GM12875 (cell line): ENCODE results near the gene CDH5.

Source experiments
- H3K4me3 ChIP-seq: one replicate; pipeline ENCODE4 v1.5.1; 2011; ENCODE audit warnings: low read depth, low read length, control low read depth
- CTCF ChIP-seq: IDR thresholded peaks from 2 replicates; pipeline ENCODE4 v1.5.1; 2011; ENCODE audit warnings: low read depth, mild to moderate bottlenecking, control low read depth, inconsistent platforms, low read length, moderate library complexity, borderline replicate concordance; ENCODE audit not compliant: insufficient read depth

The CDH5 gene

GRCh38 chr16:66360624-66361324 lies 5.7 kb upstream of the CDH5 start:
- no peak for TF ChIP-seq CTCF

GRCh38 chr16:66361604-66362135 lies 4.8 kb upstream of the CDH5 start:
- TF ChIP-seq CTCF, result no peak
- H3K4me3 ChIP-seq, result no peak overlapping the region

More at GRCh38 chr16:66360624-66361324, 5.7 kb upstream of the CDH5 start:
- H3K4me3 ChIP-seq, result no peak overlapping the region

DNA sequence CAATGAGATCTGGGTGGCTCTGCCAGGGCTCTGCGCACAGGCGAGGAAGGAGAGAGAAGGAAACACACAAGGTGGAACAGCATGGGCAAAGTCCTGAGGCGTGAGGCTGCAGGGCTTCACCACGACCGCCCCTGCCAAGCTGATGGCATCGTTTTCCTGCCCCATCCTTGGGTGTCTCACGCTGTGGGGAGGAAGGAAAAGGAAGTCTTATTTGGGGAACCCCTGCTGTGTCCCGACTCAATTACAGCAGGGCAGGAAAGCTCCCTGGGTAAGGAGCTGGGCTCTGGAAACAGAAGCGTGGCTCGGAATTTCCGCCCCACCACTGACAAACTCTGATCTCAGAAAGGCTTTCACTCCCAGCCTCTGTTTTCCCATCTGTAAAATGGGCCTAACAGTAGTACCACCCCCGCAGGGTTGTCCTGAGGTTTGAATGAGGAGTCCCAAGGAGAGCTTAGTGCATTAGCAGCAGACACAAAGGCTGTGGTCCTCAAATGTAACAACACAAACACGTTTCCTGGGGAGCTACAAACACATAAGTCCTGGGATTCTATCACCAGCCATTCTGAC lies 3.2 kb upstream of the CDH5 start:
- TF ChIP-seq CTCF, result no peak
- no peak overlapping the region for H3K4me3 ChIP-seq

DNA sequence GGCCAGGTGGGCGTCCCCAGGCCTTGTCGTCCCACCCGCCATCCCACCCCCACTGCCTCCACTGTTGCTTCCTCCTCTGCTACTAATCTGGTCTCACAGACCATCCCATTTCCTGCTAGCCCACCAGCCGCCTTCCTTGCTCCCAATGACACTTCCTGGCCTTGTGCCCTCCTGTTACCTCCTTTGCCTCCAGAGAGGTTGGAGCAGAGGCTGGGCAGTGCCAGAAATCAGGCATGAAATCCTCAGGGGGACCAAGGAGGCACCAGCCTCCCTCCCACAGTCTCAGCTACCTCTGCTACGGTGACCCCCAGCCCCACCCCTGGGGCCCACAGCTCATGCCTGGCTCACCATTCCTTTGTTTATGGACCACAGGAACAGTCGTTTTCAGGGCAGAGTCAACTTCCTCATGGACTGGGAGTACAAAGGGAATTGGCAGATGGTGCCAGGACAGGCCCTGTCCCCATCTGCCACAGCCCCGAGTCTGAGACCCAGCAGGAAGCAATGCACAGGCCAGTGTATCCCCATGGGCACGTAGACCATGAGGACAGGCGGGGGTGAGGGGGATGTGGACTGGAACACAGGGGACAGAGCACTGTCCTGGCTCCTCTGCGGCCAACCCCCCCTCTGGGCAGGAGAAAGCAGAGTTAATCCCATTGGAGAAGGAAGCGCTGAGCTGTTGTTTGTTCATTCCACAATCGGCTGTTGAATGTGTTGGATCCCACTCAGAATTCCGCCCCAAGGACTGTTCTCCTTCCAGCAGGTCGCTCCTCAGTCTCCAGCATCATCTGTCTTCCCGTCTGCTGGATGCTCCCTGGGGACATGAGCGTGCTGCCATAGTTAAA lies 2.2 kb upstream of the CDH5 start:
- TF ChIP-seq CTCF, result no peak

GRCh38 chr16:66364959-66365306 lies 1.6 kb upstream of the CDH5 start:
- no peak overlapping the region for H3K4me3 ChIP-seq
- TF ChIP-seq CTCF, result no peak

More for the DNA sequence above, 2.2 kb upstream of the CDH5 start:
- no peak overlapping the region for H3K4me3 ChIP-seq

DNA sequence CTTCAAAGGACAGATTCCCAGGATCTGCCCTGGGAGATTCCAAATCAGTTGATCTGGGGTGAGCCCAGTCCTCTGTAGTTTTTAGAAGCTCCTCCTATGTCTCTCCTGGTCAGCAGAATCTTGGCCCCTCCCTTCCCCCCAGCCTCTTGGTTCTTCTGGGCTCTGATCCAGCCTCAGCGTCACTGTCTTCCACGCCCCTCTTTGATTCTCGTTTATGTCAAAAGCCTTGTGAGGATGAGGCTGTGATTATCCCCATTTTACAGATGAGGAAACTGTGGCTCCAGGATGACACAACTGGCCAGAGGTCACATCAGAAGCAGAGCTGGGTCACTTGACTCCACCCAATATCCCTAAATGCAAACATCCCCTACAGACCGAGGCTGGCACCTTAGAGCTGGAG lies 840 bp upstream of the CDH5 start:
- no peak for TF ChIP-seq CTCF
- H3K4me3 ChIP-seq, result no peak overlapping the region
